SK-N-SH (cell line): Measurements from ENCODE around the gene LEO1. TPM values are rescaled to one million over a fixed set of nuclear protein-coding genes. Genes with fewer than 3 reads are reported as not detected.
A peak's percentile ranks its signal among the peaks of the same experiment; 100 is the strongest.

Experiments
- CTCF ChIA-PET: fragments of 300-600, 350-600 bp; formaldehyde crosslinking; extraction: SDS; loops from one replicate; lab custom pipeline; 2021; lab: Yijun Ruan, JAX
- POLR2A ChIA-PET: fragments of 350-600 bp; sonication (Branson Sonifier 250); formaldehyde crosslinking; extraction: SDS; loops from one replicate; lab custom pipeline; 2020; ENCODE audit warnings: antibody characterized with exemption, inconsistent platforms; lab: Yijun Ruan, JAX
- DNase-seq: peaks from one replicate; pipeline ENCODE4 v3.0.0; 2012
- H2AFZ ChIP-seq: fragments of 200-600 bp; sonication (generic); 2 replicates; pipeline ENCODE4 v1.8.1; 2016; ENCODE audit warnings: antibody characterized with exemption, mild to moderate bottlenecking, low read depth
- H3F3A ChIP-seq: fragments of 200-600 bp; sonication (generic); replicated peaks from 2 replicates; pipeline ENCODE3; 2016; ENCODE audit warnings: antibody characterized with exemption, mild to moderate bottlenecking; ENCODE audit not compliant: insufficient read depth
- H3K27ac ChIP-seq, 2 experiments: fragments of 200-500 bp in 1 of 2; fragments of 200-600 bp in 1 of 2; sonication (Bioruptor generic) in 1 of 2; sonication (generic), shearing (Covaris generic) in 1 of 2; 2 replicates each; pipeline versions ENCODE4 v1.5.1 to v1.6.1; 2014 to 2016; ENCODE audit warnings: low read depth in 2 of 2, inconsistent platforms in 1 of 2, low read length in 1 of 2, mild to moderate bottlenecking in 1 of 2, mixed read lengths in 1 of 2
- H3K27me3 ChIP-seq: fragments of 200-600 bp; sonication (generic), shearing (Covaris generic); 2 replicates; pipeline ENCODE4 v1.6.1; 2016; ENCODE audit warnings: mixed run types; ENCODE audit not compliant: insufficient read depth
- H3K36me3 ChIP-seq, 2 experiments: fragments of 200-500 bp in 1 of 2; fragments of 200-600 bp in 1 of 2; sonication (Bioruptor generic) in 1 of 2; sonication (generic) in 1 of 2; replicated peaks in 1 of 2; 2 replicates each; pipeline versions ENCODE3 to v1.5.1; 2014 to 2016; ENCODE audit warnings: low read length in 1 of 2, mild to moderate bottlenecking in 1 of 2; ENCODE audit not compliant: insufficient read depth in 2 of 2, control insufficient read depth in 1 of 2
- H3K4me1 ChIP-seq, 2 experiments: fragments of 200-500 bp in 1 of 2; fragments of 200-600 bp in 1 of 2; sonication (Bioruptor generic) in 1 of 2; sonication (generic), shearing (Covaris generic) in 1 of 2; 2 replicates each; pipeline versions ENCODE4 v1.5.1 to v1.6.1; 2014 to 2016; ENCODE audit warnings: low read depth in 1 of 2, low read length in 1 of 2, mixed run types in 1 of 2; ENCODE audit not compliant: insufficient read depth in 2 of 2, control insufficient read depth in 1 of 2
- H3K4me2 ChIP-seq: fragments of 200-600 bp; sonication (generic), shearing (Covaris generic); 2 replicates; pipeline ENCODE4 v1.6.1; 2017; ENCODE audit warnings: mixed run types
- H3K4me3 ChIP-seq, 2 experiments: fragments of 200-500 bp in 1 of 2; fragments of 200-600 bp in 1 of 2; sonication (Bioruptor generic) in 1 of 2; sonication (generic), shearing (Covaris generic) in 1 of 2; 2 replicates each; pipeline versions ENCODE4 v1.5.1 to v1.8.1; 2014 to 2016; ENCODE audit warnings: low read depth in 2 of 2, inconsistent platforms in 1 of 2, low read length in 1 of 2, mild to moderate bottlenecking in 1 of 2, mixed read lengths in 1 of 2, moderate library complexity in 1 of 2
- H3K79me2 ChIP-seq: fragments of 200-600 bp; sonication (generic); 2 replicates; pipeline ENCODE4 v1.8.1; 2017; ENCODE audit warnings: mild to moderate bottlenecking; ENCODE audit not compliant: insufficient read depth
- H3K9ac ChIP-seq: fragments of 200-600 bp; sonication (generic); 2 replicates; pipeline ENCODE4 v1.6.1; 2017; ENCODE audit warnings: mixed run types
- H3K9me2 ChIP-seq: fragments of 200-600 bp; sonication (generic); 2 replicates; pipeline ENCODE4 v1.6.1; 2017; ENCODE audit warnings: mixed run types
- H3K9me3 ChIP-seq: fragments of 200-600 bp; sonication (generic); 2 replicates; pipeline ENCODE4 v1.6.1; 2017; ENCODE audit warnings: mixed run types, mild to moderate bottlenecking, moderate library complexity
- H4K20me1 ChIP-seq: fragments of 200-600 bp; sonication (generic); 2 replicates; pipeline ENCODE4 v1.6.1; 2017; ENCODE audit warnings: mild to moderate bottlenecking, mixed run types; ENCODE audit not compliant: insufficient read depth
- CHD2 ChIP-seq: fragments of 150-350 bp; IDR thresholded peaks from 2 replicates; pipeline ENCODE4 v1.6.1; 2018; ENCODE audit warnings: low read length; ENCODE audit not compliant: partially characterized antibody
- EP300 ChIP-seq, 2 experiments: IDR thresholded peaks; 2 replicates each; pipeline versions ENCODE4 v1.4.0 to v1.6.1; 2012; ENCODE audit warnings: borderline replicate concordance in 1 of 2, low read depth in 1 of 2, low read length in 1 of 2
- EZH2phosphoT487 ChIP-seq: fragments of 200-600 bp; sonication (generic); IDR thresholded peaks from 2 replicates; pipeline ENCODE4 v1.6.1; 2017; ENCODE audit warnings: low read depth, mixed run types, mild to moderate bottlenecking, antibody characterized with exemption, moderate library complexity, borderline replicate concordance
- FOSL2 ChIP-seq: IDR thresholded peaks from 2 replicates; pipeline ENCODE4 v1.4.0; 2012; ENCODE audit warnings: low read depth, mild to moderate bottlenecking, moderate library complexity, borderline replicate concordance
- NFIC ChIP-seq: IDR thresholded peaks from 2 replicates; pipeline ENCODE4 v1.4.0; 2012; ENCODE audit warnings: borderline replicate concordance
- PBX3 ChIP-seq: IDR thresholded peaks from 2 replicates; pipeline ENCODE4; 2012
- RAD21 ChIP-seq: IDR thresholded peaks from 2 replicates; pipeline ENCODE4 v1.6.1; 2012; ENCODE audit warnings: mild to moderate bottlenecking, low read length
- RCOR1 ChIP-seq: fragments of 150-350 bp; IDR thresholded peaks from 2 replicates; pipeline ENCODE4 v1.6.1; 2017; ENCODE audit warnings: antibody characterized with exemption, low read length
- REST ChIP-seq: IDR thresholded peaks from 2 replicates; pipeline ENCODE4 v1.6.1; 2012; ENCODE audit warnings: mild to moderate bottlenecking, low read depth, low read length, moderate library complexity
- SMC3 ChIP-seq: IDR thresholded peaks from 2 replicates; pipeline ENCODE4 v1.6.1; 2012; ENCODE audit warnings: low read depth, low read length, improper control_type of control experiment
- TAF1 ChIP-seq: IDR thresholded peaks from 2 replicates; pipeline ENCODE4 v1.6.1; 2012; ENCODE audit warnings: low read depth, mild to moderate bottlenecking, low read length, moderate library complexity, borderline replicate concordance
- TEAD4 ChIP-seq: IDR thresholded peaks from 2 replicates; pipeline ENCODE4 v1.4.0; 2012; ENCODE audit warnings: mild to moderate bottlenecking, borderline replicate concordance; ENCODE audit not compliant: insufficient read depth
- WGBS: methylation state at CpG from one replicate; pipeline ENCODE4 v1.1.6; 2017; ENCODE audit warnings: low lambda C conversion rate; 5-methylcytosine and 5-hydroxymethylcytosine counted together
- polyA plus RNA-seq, 3 experiments: library from polyadenylated mRNA; depleted of rRNA; stranded (reverse); fragments of >200 nt; gene quantifications; 2 replicates each; pipeline ENCODE4 v1.2.3, GENCODE V29; 2012

LEO1 gene
- polyA plus RNA-seq, 1 of the 3 experiments (the other 2 are of a cell fraction) = 6.7 TPM

- TF ChIP-seq REST = no peak
- 0 out of 2 replicates have a peak, but pooled peaks have one; percentile 3 for TF ChIP-seq RAD21
- TF ChIP-seq, all 33 proteins: peak for 5
Measured at GRCh38 chr15:52021128-52021671, 49.6 kb upstream of the LEO1 start (continued).

- H2AFZ ChIP-seq = no peak overlapping the region
- no peaks in the 10 kb centered on the region for H3K27me3 ChIP-seq
- POLR2A ChIA-PET = interaction anchor here (0.6 to 1.2 kb wide), 4 partner anchors 9 to 159 kb away, joined by 3 to 5 read pairs (median 4); partner anchors contain the start of gene LEO1
- H3K27ac ChIP-seq = peak overlapping the region; percentile 90 to 97
- no peaks in the 10 kb centered on the region for H3K36me3 ChIP-seq
- H3K4me3 ChIP-seq = peak overlapping the region; percentile 70 to 84
- DNase-seq = no peak
- peaks cover 38% of the 10 kb centered on the region for H4K20me1 ChIP-seq
- TF ChIP-seq FOSL2 = no peak
- TF ChIP-seq SMC3 = no peak
- no peak for TF ChIP-seq CHD2
- TF ChIP-seq NFIC = no peak
- no peak for TF ChIP-seq EZH2phosphoT487
- no peak for TF ChIP-seq EP300 (IDR thresholded peaks at IDR 0.05; ENCODE audit: borderline replicate concordance in 1 of 2, low read depth in 1 of 2, low read length in 1 of 2)
- TF ChIP-seq RAD21 = no peak
- TF ChIP-seq TAF1 = no peak
- TF ChIP-seq TEAD4 = no peak
- no peak for TF ChIP-seq PBX3
- no peak for TF ChIP-seq RCOR1
- H3K9me3 ChIP-seq = no peaks in the 10 kb centered on the region
- CTCF ChIA-PET = interaction anchor here (0.6 to 3.0 kb wide), 7 partner anchors 17 to 188 kb away, joined by 3 to 14 read pairs (median 3); no protein-coding TSS in a partner anchor
- 2% methylated on average over 10 of the region's 10 CpGs for whole genome bisulfite sequencing
- peaks cover 58% of the 10 kb centered on the region for H3K79me2 ChIP-seq
- peak overlapping the region; percentile 93 for H3K9ac ChIP-seq
- H3K4me2 ChIP-seq = peak overlapping the region; percentile 74
- H3K4me1 ChIP-seq = peaks cover 10 to 11% of the 10 kb centered on the region in 2 experiments; a peak in 3 of 4 replicates
- H3F3A ChIP-seq = peaks cover 20% of the 10 kb centered on the region
- no peaks in the 10 kb centered on the region for H3K9me2 ChIP-seq
Measured at GRCh38 chr15:52020221-52021085, 48.9 kb upstream of the LEO1 start.
